NCI-H2081 treated with DMSO at 0.1 percent for 48 hours (cell line): ENCODE measurements around the gene IZUMO1.

Experiments
- DNase-seq: peaks from one replicate; lab custom pipeline; 2025; lab: John Stamatoyannopoulos, UW

The IZUMO1 gene

DNA sequence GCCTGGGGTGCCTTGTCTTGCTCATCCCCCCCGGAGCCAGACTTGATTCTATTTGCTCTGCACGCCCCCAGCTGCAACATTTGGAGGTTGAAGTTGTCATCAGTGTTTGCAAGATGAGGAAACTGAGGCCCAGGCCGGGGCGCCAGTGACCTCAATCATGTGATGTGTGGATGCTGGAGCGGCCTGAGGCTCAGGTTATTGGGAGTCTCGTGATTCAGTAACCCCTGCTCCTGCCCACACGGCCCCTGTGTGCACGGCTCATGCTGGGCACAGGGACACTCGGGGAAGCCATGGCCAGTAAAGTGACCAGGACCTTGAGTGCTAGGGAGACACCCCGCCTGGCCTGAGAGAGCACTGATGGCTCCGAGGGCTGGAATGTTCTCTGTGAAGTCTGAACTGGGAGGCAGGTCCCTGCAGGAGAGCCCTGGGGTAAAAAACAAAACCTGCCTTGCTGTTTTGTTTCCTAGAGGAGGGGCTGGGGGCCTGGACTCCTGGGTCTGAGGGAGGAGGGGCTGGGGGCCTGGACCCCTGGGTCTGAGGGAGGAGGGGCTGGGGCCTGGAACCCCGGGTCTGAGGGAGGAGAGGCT lies 10.5 kb upstream of the IZUMO1 start:
- DNase-seq, result no peak

DNA sequence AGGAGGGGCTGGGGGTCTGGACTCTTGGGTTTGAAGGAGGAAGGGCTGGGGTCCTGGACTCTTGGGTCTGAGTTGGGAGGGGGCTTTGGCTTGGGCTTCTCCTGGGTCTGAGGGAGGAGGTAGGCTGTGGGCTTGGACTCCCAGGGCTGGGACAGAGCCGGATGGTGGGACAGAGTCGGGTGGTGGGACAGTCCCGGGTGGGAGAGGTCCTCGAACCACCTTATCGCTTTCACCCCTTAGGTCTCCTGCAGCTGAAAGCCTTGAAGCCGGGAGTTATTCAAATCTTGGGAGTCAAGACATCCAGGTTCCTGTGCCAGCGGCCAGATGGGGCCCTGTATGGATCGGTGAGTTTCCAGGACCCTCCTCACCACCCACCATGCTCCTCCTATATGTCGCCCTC lies 10.0 kb upstream of the IZUMO1 start:
- no peak for DNase-seq

DNA sequence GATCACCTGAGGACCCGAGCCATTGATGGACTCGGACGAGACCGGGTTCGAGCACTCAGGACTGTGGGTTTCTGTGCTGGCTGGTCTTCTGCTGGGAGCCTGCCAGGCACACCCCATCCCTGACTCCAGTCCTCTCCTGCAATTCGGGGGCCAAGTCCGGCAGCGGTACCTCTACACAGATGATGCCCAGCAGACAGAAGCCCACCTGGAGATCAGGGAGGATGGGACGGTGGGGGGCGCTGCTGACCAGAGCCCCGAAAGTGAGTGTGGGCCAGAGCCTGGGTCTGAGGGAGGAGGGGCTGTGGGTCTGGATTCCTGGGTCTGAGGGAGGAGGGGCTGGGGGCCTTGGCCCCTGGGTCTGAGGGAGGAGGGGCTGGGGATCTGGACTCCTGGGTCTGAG lies 9.5 kb upstream of the IZUMO1 start:
- DNase-seq, result no peak

DNA sequence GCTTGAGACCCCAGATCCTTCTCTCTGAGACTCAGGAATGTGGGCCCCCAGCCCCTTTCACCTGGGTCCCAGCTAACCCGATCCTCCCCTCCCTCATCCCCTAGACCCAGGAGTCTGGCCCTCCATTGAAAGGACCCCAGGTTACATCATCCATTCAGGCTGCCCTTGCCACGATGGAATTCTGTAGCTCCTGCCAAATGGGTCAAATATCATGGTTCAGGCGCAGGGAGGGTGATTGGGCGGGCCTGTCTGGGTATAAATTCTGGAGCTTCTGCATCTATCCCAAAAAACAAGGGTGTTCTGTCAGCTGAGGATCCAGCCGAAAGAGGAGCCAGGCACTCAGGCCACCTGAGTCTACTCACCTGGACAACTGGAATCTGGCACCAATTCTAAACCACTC lies 9.1 kb upstream of the IZUMO1 start:
- DNase-seq, result no peak

DNA sequence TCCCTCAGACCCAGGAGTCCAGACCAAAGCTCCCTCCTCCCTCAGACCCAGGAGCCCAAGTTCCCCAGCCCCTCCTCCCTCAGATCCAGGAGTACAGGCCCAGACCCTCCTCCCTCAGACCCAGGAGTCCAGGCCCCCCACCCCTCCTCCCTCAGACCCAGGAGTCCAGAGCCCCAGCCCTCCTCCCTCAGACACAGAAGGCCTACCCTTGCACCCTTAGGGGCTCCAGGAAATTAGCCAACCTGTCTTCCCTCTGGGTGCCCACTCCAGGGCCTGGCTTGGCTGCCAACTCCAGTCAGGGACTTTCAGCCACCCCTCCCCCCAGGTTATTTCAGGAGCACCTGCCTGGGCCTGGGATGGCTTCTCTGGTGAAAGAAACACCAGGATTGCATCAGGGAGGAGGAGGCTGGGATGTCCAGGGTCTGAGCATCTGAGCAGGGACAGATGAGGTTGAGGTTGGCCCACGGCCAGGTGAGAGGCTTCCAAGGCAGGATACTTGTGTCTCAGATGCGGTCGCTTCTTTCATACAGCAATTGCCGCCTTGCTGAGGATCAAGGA lies 8.5 kb upstream of the IZUMO1 start, which contains the start of gene FGF21:
Gene FGF21 (plus strand): TSS at position 441 of the 558 bp plus-strand sequence. CDS start 713 bp downstream, outside the sequence.
- no peak for DNase-seq

DNA sequence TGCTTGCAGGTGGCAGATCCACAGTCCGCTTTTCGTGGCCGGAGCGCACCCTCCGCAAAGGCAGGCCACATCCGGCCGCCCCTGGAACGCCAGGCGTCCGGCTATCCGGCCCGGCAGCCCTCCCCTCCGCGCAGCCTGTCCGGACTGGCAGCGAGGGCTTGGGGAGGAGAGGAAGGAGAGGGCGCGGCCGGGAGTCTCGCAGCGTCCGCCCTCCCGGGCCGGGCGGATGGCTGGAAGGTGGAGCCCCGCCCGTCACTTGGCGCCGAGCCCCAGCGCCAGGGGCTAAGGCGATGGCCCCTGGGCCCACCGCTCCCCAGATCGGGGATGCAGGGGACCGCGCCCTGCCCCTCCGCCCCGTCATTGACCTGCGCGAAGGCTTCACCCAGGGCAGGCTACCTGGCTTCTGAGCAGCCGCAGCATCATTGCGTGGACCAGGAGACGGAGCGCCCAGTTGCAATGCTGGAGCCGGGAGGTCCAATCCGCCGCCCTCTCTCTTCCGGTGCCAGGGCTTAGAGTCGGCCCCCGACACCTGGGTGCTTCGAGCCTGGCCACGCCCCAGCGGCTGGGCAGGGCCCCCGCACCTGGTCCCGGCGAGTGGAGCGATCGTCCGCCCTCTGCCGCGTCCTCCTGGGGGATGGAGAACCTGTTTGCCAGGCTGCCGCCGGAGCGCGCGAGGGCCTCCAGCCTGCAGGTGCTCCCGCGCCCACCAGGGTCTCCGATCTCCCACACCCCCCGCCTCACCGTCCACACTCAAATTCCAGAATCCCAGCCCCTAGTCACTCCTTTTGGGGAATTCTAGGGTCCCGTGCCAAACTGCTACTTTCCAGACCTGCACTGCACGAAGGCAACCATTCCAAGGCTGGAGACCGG lies 6.0 kb upstream of the IZUMO1 start, which contains the start of gene FUT1:
Gene FUT1 (minus strand): TSS at position 146 of the 870 bp plus-strand sequence. CDS start 1,360 bp downstream, outside the sequence.
- peak; percentile 66 for DNase-seq

DNA sequence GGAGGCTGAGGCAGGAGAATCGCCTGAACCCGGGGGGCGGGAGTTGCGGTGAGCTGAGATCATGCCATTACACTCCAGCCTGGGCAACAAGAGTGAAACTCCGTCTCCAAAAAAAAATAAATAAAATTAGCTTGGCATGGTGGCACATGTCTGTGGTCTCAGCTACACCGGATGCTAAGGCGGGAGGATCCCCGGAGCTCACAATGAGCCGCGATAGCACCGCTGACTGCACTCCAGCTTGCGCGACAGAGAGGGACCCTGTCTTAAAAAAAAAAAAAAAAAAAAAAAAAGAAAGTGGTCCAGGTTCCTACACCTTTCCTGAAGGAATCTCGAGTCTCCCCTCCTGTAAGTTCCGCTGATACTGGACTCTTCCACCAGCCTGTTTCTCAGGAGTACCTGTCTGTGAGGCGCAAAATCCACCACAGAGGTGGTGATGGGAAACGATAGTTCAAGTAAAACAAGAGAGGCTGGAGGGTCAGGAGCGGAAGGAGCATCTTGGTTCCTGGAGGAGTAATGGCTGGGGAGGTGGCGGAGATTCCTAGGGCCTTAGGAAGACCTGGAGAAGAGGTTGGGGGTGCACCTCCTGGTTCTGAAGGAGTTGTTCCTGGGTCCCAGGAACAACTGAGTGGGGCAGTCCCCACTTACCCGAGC lies 5.3 kb upstream of the IZUMO1 start:
- DNase-seq, result no peak

DNA sequence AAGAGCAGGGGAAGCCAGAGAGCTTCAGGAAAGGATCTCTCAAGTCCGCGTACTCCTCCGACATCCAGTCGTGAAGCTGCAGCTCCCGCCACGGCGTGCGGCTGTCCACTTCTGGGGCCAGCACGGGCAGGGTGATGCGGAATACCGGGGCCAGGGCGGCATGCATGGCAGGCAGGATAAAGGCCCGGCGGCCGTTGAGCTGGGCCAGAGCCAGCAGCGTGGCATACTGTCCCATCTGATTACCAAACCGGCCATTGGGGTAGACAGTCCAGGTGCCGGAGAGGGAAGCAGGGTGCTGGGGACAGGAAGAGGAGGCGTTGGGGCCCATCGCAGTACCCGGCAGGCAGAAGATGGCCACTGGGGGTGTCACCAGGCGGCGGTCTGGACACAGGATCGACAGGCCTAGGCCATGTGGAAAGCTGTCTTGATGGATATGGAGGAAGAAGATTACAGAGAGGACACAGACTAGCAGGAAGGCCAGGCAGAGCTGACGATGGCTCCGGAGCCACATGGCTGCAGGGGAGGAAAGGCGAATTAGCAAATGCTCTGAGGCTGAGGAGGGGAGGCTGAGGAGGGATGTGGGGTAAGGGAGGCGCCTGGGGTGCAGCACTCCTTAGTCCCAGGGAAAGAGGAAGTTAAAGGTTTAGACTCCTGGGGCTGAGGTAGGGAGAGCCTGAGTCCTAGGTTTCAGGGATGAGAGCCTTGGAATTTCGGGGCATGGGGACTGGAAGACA lies 4.2 kb upstream of the IZUMO1 start:
- no peak for DNase-seq

DNA sequence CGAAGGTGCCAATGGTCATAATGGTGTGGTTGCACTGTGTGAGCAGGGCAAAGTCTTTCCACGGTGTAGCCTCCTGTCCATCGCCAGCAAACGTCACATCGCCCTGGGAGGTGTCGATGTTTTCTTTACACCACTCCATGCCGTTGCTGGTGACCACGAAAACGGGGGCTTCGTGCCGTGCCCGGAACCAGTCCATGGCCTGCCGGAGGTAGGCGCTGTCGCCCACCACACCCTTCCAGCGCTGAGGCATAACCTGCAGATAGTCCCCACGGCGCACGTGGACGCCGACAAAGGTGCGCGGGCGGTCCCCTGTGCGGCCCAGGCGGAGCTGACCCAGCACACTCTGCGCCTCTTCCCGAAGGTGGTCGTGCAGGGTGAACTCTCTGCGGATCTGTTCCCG lies 3.6 kb upstream of the IZUMO1 start:
- no peak for DNase-seq

DNA sequence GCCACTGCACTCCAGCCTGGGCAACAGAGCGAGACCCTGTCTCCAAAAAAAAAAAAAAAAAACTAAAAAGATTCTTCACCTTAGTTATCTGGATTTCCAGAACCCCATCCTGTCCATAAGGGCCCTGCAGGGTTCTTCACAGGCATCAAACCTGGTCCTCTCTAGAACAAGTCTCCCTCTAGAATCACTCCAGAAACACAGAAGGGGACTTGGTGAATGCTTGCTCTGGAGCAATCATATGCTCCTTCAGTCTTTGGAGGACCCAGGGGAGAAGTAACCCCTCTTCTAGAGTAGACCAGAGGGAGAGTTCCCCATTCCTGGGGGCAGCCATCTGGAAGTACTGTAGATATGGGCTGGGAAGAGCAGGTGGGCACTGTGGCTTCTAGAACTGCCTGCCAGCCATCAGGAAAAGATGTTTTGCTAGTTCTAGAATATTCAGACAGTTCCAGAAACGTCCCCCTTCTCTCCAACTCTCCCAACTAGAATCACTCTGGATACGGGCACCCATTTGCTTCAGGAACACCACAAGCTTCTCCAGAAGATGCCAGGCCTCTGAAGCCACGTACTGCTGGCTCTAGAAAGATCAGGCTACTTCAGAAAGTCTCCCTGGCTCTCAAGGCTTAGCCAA lies 3.0 kb upstream of the IZUMO1 start:
- no peak for DNase-seq

DNA sequence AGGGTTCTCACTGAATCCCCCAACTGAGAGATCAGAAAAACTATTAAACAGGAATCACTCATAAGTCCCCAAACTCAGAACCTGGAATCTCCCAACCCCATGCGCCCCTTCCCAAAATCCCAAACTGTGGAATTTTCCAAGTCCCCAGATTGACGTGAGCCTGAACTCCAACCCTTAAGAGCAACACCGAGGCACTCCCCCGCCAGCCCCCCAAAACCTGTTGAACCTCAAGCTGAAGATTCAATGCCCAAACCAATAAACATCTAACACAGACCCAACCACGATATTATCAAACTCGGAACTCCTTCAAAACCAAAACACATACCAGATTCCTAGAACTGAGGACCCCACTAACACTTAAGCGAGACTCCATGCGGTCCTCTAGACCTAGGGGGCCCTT lies 599 bp downstream of the IZUMO1 start:
- DNase-seq, result no peak

DNA sequence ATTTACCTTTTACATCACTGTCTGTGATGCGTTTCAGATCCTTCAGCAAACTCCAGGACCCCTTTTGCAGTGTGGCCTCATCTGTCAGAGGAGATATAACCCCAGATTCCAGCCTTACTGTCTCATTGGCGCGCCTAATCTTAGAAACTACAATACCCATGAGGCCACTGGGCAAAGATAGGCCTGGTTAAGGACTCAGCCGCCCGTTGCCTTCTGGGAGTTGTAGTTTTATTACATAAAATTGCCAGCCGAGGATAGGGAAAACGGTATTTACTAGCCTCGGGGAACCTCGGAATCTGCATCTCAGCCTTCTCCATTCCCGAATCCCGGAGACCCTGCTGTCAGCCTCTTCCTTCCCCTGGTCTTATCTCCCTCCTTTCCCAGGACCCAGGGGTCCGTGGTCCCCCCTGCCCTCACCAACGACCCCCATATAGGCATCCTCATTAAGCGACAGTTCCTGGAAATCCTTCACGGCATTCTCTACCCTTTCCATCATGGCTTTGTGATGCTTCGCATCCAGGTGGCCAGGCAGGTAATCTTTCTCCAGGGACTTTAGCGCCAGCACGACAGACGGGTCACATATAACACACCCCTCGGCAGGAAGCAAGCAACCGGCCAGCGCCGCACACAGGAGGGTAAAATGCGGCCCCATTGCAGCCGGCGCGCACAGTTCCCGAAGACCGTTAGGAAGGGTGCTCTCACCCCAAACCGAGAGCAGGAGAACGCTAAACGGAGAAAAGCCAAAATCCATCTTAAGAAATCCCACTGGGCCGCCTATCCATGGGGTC lies 1.3 kb downstream of the IZUMO1 start:
- DNase-seq, result no peak

DNA sequence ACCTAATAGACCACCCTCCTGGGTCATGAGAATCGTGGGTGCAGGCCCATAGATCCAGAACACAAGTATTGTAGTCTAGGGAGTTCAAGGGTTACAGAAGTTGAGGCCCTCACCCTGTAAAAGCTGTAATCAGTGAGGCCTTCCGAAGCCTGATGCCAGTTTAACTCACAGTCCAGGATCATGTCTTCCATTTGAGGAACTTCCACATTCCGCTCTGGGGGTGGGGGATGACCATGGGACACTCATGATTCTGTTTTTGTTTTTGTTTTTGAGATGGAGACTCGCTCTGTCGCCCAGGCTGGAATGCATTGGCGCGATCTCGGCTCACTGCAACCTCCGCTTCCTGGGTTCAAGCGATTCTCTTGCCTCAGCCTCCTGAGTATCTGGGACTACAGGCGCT lies 4.6 kb downstream of the IZUMO1 start:
- DNase-seq, result no peak

DNA sequence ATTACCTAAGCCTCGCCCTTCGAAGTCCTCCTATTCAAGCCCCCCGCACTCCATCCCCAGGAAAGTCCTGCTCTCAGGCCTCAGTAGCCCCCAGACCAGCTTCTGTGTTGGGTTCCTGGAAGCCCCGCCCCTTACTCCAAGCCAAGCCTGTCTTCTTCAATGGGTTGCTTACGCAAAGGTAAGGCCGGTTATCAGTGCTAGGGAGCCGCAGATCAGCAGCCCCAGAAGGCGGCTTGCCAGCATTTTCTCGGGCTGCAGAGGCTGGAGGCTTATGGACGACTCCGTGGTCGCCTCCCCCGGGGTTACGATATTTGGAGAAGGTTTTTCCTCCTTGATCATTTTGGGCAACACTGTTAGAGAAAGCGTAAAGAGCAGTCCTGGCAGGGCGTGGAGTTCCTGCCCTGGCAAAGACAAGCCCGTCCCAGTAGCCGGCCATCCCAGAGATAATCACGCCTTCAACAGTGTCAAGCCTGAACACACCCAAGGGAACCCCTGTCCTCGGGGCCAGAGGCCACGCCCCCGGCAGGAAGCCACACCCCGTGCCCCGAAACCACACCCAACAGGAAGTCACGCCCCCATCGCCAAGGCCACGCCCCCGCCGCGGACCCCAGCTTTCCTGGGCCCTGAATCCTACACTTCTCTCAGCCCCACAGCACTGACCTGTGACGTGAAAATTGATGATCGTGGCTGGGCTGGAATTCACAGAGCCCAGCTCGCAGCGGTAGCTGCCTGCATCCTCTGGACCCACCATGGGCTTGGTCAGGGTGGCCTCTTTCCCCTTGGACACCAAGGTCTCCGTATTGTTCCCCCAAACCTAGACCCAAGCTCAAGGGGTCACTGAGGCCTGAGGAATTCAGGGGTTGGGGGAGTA lies 5.3 kb downstream of the IZUMO1 start:
- no peak for DNase-seq

DNA sequence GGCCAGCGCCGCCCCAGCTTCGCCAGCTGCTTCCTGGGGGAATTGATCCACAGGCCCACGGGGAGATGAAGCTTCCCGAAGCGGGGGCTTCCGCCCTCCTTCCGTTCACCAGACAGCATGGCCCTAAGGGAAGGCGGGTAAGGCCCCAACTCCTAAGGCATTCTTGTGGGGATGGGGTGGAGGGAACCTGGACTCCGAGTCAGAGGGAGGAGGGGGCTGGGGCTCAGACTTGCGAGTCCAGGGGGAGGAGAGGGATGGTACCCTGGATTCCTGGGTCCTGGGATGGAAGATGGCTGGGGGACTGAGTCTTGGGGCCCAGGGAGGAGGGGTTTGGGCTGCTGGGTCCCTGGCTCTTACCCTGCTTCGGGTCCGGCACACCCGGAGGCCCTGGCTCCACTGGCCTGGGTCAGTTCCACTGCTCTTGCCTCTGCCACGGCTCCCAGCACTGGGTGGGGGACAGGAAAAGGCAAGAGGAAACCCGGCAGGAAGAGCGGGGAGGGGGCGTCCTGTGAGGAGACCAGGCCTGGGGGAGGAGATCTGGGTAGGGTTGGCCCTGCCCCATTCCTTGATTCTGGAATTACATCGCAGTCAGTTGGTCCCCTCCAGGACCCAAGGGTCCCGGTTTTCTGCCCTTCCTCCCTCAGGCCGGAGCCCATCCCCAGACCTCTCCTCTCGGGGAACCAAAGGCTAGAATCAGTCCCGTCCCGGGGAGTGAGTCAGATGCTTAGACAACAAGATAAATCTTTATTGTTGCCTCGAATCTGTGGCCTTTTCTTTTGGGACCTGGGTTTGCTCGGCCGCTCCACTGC lies 6.3 kb downstream of the IZUMO1 start, which contains the start of gene RASIP1:
Gene RASIP1 (minus strand): TSS at position 447 of the 809 bp plus-strand sequence. CDS start 328 bp downstream, at position 119.
- DNase-seq, result no peak

DNA sequence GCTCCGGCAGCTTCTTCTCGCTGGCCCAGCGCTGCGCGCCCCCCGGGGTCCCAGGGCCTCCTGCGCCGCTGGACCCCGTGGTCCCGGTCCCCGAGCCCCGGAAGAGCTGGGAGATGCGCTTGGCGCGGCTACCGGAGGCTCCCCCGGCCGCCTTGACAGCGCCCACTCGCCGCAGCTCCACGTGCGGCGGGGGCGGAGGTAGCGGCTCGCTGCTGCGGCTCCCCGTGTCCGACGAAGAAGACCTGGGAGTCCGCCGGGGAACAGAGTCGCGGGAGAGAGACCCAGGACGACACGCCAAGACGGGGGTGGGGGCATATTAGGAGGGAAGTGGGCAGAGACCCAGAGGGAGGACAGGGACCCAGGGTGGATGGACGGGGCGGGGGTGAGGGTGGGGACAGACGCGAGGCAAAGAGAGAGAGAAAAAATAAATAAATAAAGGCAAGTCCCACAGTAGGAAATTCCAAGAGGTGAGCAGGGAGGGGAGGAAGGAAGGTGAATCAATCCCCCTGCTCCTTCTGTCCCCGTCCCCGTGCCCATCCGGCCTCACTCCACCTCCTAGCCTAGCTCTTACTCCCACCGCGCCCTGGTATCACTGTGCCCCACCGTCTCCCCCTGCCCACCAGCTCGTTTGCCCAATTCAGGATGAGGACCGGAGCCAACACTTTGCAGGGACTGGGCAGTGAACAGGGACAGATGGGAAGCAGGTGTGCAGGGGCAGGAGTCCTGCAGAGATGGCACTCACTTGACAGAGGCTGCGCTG lies 7.1 kb downstream of the IZUMO1 start:
- DNase-seq, result peak; percentile 31

DNA sequence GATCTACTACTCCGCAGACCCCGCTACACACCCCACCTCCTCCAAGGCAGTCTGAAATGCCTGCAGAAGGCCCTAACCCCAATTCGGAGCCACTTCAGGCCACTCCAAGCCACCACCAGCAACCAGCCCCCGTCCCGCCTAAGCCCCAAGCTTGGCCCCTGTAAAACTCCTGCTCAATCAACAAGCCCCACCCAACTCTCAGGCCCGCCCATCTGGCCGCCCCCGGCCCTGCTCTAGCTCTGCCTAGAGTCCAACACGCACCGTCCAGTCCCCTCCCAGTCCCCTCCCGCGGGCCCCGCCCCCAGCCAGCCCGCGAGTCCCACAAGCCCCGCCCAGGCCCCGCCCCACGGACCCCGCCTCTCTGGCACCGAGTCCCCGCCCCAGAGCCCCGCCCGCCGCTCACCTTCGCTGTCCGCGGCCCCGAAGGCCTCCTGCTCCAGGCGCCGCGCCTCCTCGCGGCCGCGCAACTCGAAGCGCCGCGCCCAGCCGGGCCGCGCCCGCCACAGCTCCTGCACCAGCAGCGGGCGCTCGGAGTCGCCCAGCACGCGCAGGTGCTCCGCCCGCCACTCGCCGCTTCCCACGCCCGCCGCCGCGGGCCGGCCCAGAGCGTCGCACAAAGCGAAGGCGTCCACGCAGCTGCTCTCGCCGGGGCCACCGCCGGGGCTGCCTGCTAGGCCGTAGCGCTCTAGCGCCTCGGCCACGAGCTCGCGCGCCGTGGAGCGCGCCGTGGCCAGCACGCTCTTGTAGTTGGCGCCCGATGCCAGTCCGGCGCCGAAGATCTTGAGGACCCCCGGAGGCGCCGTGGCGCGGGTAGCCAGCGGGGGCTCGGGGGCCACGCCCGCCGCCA lies 7.9 kb downstream of the IZUMO1 start:
- DNase-seq, result peak; percentile 49
